Type B pancreatic cell (in vitro differentiated cells): ENCODE measurements around the gene SPATA9. TPM values are rescaled to one million over a fixed set of nuclear protein-coding genes. Genes with fewer than 3 reads are reported as not detected.
"Not testable (repeated sequence)": the region's sequence is repeated elsewhere in the genome, so short reads cannot be mapped to it uniquely, and the experiment has no call there.

Experiments used
- DNase-seq: peaks from one replicate; pipeline ENCODE4 v3.0.0; 2021; ENCODE audit warnings: mixed read lengths; ENCODE audit not compliant: unreplicated experiment; ENCODE audit errors: extremely low spot score
- H3K27ac Mint-ChIP-seq: 2 replicates; pipeline ENCODE4 v1.8.0; 2021; ENCODE audit warnings: mild to moderate bottlenecking, mixed read lengths
- H3K27me3 Mint-ChIP-seq: 2 replicates; pipeline ENCODE4 v1.8.0; 2021; ENCODE audit warnings: mixed read lengths
- H3K36me3 Mint-ChIP-seq: 2 replicates; pipeline ENCODE4 v1.8.0; 2021; ENCODE audit warnings: mixed read lengths
- H3K4me1 Mint-ChIP-seq: one replicate; pipeline ENCODE4 v1.8.0; 2021; ENCODE audit warnings: mixed read lengths; ENCODE audit not compliant: unreplicated experiment
- H3K4me3 Mint-ChIP-seq: 2 replicates; pipeline ENCODE4 v1.8.0; 2021; ENCODE audit warnings: mild to moderate bottlenecking, mixed read lengths
- H3K9me3 Mint-ChIP-seq: 2 replicates; pipeline ENCODE4 v1.8.0; 2021; ENCODE audit warnings: mixed read lengths
- total RNA-seq: library from RNA; stranded (reverse); gene quantifications from 2 replicates; pipeline ENCODE4 v1.2.1, GENCODE V29; 2021; ENCODE audit warnings: low replicate concordance
- TF ChIP-seq, protein P1 (sequence below): fragments of 200-600 bp; sonication (generic); conservative IDR thresholded peaks from 2 replicates; pipeline ENCODE4 v1.5.0; 2021; ENCODE audit warnings: antibody characterized with exemption, mild to moderate bottlenecking

SPATA9 gene
- total RNA-seq, 1 donor from 2014 or later: 0.29 TPM

DNA sequence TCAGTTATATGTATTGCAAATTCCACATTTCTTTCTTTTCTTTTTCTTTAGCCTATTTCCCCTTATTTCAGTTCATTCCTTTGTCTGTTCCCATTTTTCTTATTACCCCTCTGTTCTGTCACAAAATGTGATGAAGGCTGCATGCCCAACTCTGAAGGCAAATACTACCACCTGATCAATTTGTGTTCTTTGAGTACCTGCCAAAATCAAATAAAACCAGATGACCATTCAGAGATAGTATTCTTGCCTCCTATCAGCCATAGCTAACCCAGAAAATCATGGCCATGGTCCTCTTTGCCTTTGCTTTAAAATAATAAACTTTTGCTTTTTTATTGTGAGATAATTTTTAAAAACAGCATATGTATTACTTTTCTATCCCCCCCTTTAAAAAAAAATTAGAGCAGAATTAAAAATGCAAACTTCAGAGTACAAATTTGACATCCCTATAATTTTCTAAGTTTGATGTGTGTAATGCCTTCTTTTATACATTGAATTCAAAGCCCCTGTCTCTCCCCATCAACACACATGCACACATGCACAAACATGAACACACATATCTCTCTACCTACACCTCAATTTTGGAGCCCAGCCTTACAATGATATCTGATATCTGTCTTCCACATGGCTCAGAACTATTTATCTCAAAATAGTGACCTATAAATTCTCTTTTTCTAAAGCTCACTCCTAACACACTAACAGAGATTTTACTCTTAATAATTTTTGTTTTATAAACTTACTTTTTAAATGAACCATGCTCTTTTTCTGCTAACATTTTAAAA lies 32.8 kb downstream of the SPATA9 start:
- no peak overlapping the region for H3K27ac Mint-ChIP-seq
- no peaks in the 10 kb centered on the region for H3K9me3 Mint-ChIP-seq
- TF ChIP-seq, protein P1, sequence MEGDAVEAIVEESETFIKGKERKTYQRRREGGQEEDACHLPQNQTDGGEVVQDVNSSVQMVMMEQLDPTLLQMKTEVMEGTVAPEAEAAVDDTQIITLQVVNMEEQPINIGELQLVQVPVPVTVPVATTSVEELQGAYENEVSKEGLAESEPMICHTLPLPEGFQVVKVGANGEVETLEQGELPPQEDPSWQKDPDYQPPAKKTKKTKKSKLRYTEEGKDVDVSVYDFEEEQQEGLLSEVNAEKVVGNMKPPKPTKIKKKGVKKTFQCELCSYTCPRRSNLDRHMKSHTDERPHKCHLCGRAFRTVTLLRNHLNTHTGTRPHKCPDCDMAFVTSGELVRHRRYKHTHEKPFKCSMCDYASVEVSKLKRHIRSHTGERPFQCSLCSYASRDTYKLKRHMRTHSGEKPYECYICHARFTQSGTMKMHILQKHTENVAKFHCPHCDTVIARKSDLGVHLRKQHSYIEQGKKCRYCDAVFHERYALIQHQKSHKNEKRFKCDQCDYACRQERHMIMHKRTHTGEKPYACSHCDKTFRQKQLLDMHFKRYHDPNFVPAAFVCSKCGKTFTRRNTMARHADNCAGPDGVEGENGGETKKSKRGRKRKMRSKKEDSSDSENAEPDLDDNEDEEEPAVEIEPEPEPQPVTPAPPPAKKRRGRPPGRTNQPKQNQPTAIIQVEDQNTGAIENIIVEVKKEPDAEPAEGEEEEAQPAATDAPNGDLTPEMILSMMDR: no peak
- no peaks in the 10 kb centered on the region for H3K4me1 Mint-ChIP-seq
- H3K4me3 Mint-ChIP-seq: no peak overlapping the region
- no peak for DNase-seq
- H3K36me3 Mint-ChIP-seq: no peaks in the 10 kb centered on the region
- H3K27me3 Mint-ChIP-seq: no peaks in the 10 kb centered on the region

DNA sequence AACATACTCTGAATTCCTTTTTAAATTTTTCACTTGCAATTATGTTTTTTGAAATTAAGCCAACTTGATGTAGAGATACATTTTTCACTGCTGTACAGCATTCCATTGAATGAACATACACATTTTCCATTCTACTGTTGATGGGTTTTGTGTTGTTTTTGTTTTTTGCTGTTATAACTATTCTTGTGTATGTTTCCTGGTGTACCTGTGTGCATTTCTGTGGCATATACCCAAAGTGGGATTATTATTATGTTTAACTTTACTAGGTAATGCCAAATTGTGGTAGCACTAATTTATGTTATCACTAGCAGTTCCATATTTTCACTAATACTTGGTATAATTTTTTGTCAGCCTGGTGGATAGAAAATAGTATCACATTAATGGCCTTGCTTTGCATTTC lies 33.5 kb downstream of the SPATA9 start:
- Mint-ChIP-seq H3K36me3 (no peaks in the 10 kb centered on the region), H3K27ac (no peak overlapping the region), H3K9me3 (no peaks in the 10 kb centered on the region), H3K4me3 (no peak overlapping the region), H3K4me1 (peaks cover 3% of the 10 kb centered on the region), H3K27me3 (no peaks in the 10 kb centered on the region)
- no peak for DNase-seq
- TF ChIP-seq, protein P1: no peak

GRCh38 chr5:95647886-95648860 lies 34.6 kb downstream of the SPATA9 start:
- no peak for DNase-seq
- no peaks in the 10 kb centered on the region for H3K9me3 Mint-ChIP-seq
- H3K27ac Mint-ChIP-seq: no peak overlapping the region
- H3K4me3 Mint-ChIP-seq: no peak overlapping the region
- TF ChIP-seq, protein P1: no peak
- H3K36me3 Mint-ChIP-seq: no peaks in the 10 kb centered on the region
- peaks cover 5% of the 10 kb centered on the region for H3K4me1 Mint-ChIP-seq
- H3K27me3 Mint-ChIP-seq: no peaks in the 10 kb centered on the region

- peak; percentile 96 for DNase-seq
- H3K27ac Mint-ChIP-seq: peak within 1 kb of the TSS; percentile 90
These were observed 36.0 kb downstream of the SPATA9 start, which contains the start of gene RFESD for GRCh38 chr5:95646569-95647431. Gene RFESD, plus strand, starts transcription at chr5:95646777. Its CDS starts 5,495 bp downstream, at chr5:95652272.

DNA sequence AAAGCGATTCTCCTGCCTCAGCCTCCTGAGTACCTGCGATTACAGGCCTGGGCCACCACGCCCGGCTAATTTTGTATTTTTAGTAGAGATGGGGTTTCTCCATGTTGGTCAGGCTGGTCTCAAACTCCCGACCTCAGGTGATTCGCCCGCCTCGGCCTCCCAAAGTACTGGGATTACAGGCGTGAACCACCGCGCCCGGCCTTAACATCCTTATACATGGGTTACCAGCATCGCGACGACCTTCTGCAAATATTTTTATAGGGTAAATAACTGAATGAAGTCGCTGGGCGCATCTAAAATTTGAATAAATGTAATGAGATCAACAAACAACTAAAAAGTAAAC lies 36.6 kb downstream of the SPATA9 start:
- H3K36me3 Mint-ChIP-seq, H3K9me3 Mint-ChIP-seq, DNase-seq, H3K27me3 Mint-ChIP-seq, H3K4me1 Mint-ChIP-seq: not testable (repeated sequence)
- Mint-ChIP-seq H3K27ac (peak overlapping the region; percentile 90), H3K4me3 (peak overlapping the region; percentile 86)

More at GRCh38 chr5:95646569-95647431, 36.0 kb downstream of the SPATA9 start, which contains the start of gene RFESD:
- Mint-ChIP-seq H3K36me3 (no peaks in the 10 kb centered on the region), H3K9me3 (no peaks in the 10 kb centered on the region), H3K4me1 (peaks cover 5% of the 10 kb centered on the region), H3K4me3 (peak within 1 kb of the TSS; percentile 86), H3K27me3 (no peaks in the 10 kb centered on the region)
- TF ChIP-seq, protein P1: peak; percentile 36
